K562 (cell line): ENCODE measurements around the gene PEAR1. TPM values are rescaled to one million over a fixed set of nuclear protein-coding genes. Genes with fewer than 3 reads are reported as not detected.

Source experiments
- ATAC-seq: fragments of 200-7000 bp; cut with Tn5 transposase; 3 replicates; pipeline ENCODE4 v1.9.1; 2020; ENCODE audit warnings: moderate library complexity
- BruUV-seq: library from RNA; stranded (reverse); fragments of 400-500 nt; replicated peaks from 2 replicates; lab custom pipeline; 2021; lab: Mats Ljungman, UMichigan
- CTCF ChIA-PET: fragments of 300-600 bp; formaldehyde crosslinking; extraction: SDS; loops from one replicate; lab custom pipeline; 2021; ENCODE audit warnings: low intra/inter-chr PET ratio; lab: Yijun Ruan, JAX
- POLR2A ChIA-PET: fragments of 300-600, 350-650 bp; sonication (Branson Sonifier 250); formaldehyde crosslinking; extraction: SDS; loops from one replicate; lab custom pipeline; 2021; ENCODE audit warnings: antibody characterized with exemption, inconsistent platforms; lab: Yijun Ruan, JAX
- DNase-seq, 4 experiments: peaks; one replicate each; pipeline versions ENCODE4 v3.0.0 to v3.0.0-alpha.2; 2011 to 2018; ENCODE audit warnings: low spot score in 3 of 4, mixed read lengths in 3 of 4; ENCODE audit errors: extremely low read depth in 1 of 4
- FAIRE-seq: peaks from 2 replicates; lab custom pipeline; 2011; peaks lifted over from hg19 to GRCh38; lab: Jason Lieb, UNC
- H2AFZ ChIP-seq: 2 replicates; pipeline ENCODE4 v1.6.0; 2011; ENCODE audit warnings: low read depth, low read length, control low read depth, inconsistent platforms
- H3K27ac ChIP-seq: fragments of 200-600 bp; 3 replicates; pipeline ENCODE4 v1.8.0; 2011; ENCODE audit warnings: low read depth, mild to moderate bottlenecking, control low read depth, inconsistent platforms, low read length, moderate library complexity, mixed read lengths; ENCODE audit errors: extremely low read depth
- H3K27me3 ChIP-seq, 2 experiments: fragments of 300-600 bp in 1 of 2; 2 replicates in 1 of 2; 3 replicates in 1 of 2; pipeline versions ENCODE4 v1.6.0 to v1.8.0; 2011; ENCODE audit warnings: inconsistent platforms in 2 of 2, low read length in 2 of 2, mild to moderate bottlenecking in 1 of 2, mixed read lengths in 1 of 2, moderate library complexity in 1 of 2; ENCODE audit not compliant: control insufficient read depth in 2 of 2, insufficient read depth in 2 of 2
- H3K36me3 ChIP-seq: fragments of 300-600 bp; 3 replicates; pipeline ENCODE4 v1.8.0; 2011; ENCODE audit warnings: mild to moderate bottlenecking, low read length, inconsistent platforms; ENCODE audit not compliant: control insufficient read depth, insufficient read depth
- H3K4me1 ChIP-seq, 2 experiments: fragments of 200-600 bp in 1 of 2; replicated peaks in 1 of 2; 2 replicates in 1 of 2; 3 replicates in 1 of 2; pipeline versions ENCODE4 v1.5.1 to v1.8.0; 2011; ENCODE audit warnings: inconsistent platforms in 2 of 2, low read length in 2 of 2, mild to moderate bottlenecking in 1 of 2, mixed read lengths in 1 of 2, moderate library complexity in 1 of 2; ENCODE audit not compliant: control insufficient read depth in 2 of 2, insufficient read depth in 2 of 2
- H3K4me2 ChIP-seq: 2 replicates; pipeline ENCODE4 v1.6.1; 2011; ENCODE audit warnings: low read length, control low read depth, inconsistent platforms, mixed read lengths; ENCODE audit not compliant: insufficient read depth
- H3K4me3 ChIP-seq: fragments of 200-600 bp; sonication (generic), shearing (Covaris generic); 2 replicates; pipeline ENCODE4 v1.5.1; 2016; ENCODE audit warnings: control low read depth, inconsistent platforms
- H3K79me2 ChIP-seq: fragments of 200-600 bp; 3 replicates; pipeline ENCODE4 v1.8.0; 2011; ENCODE audit warnings: low read length, inconsistent platforms; ENCODE audit not compliant: control insufficient read depth, insufficient read depth
- H3K9ac ChIP-seq, 2 experiments: 2 replicates each; pipeline versions ENCODE4 v1.6.0 to v1.6.1; 2011; ENCODE audit warnings: low read depth in 2 of 2, low read length in 2 of 2, control low read depth in 1 of 2, inconsistent platforms in 1 of 2, mild to moderate bottlenecking in 1 of 2, mixed read lengths in 1 of 2; ENCODE audit not compliant: insufficient read depth in 1 of 2
- H3K9me1 ChIP-seq: one replicate; pipeline ENCODE4 v1.6.0; 2011; ENCODE audit warnings: inconsistent platforms, mild to moderate bottlenecking, low read length, moderate library complexity; ENCODE audit not compliant: control insufficient read depth, insufficient read depth
- H3K9me3 ChIP-seq: replicated peaks from 2 replicates; pipeline ENCODE4 v1.5.1; 2011; ENCODE audit warnings: low read depth, low read length, inconsistent platforms; ENCODE audit not compliant: control insufficient read depth, insufficient read depth
- H4K20me1 ChIP-seq: replicated peaks from 2 replicates; pipeline ENCODE4 v1.6.1; 2011; ENCODE audit warnings: low read length, inconsistent platforms, mixed read lengths; ENCODE audit not compliant: control insufficient read depth, insufficient read depth
- ATF3 ChIP-seq, 2 experiments: fragments of 450-650 bp in 1 of 2; sonication (generic) in 1 of 2; formaldehyde crosslinking in 1 of 2; IDR thresholded peaks in 1 of 2; conservative IDR thresholded peaks in 1 of 2; 2 replicates each; pipeline versions ENCODE4 v1.6.1 to v1.8.1; 2016 to 2023; ENCODE audit warnings: mild to moderate bottlenecking in 2 of 2, moderate library complexity in 2 of 2, inconsistent platforms in 1 of 2, missing genetic modification reagents in 1 of 2
- CEBPG ChIP-seq, 3 experiments: fragments of 200-800 bp in 1 of 3; sonication (Bioruptor generic) in 1 of 3; sonication (generic) in 1 of 3; formaldehyde crosslinking in 1 of 3; IDR thresholded peaks in 2 of 3; conservative IDR thresholded peaks in 1 of 3; 2 replicates each; pipeline versions ENCODE4 v1.6.1 to v1.8.0; 2016 to 2022; ENCODE audit warnings: missing compliant biosample characterization in 2 of 3, missing genetic modification characterization in 2 of 3, mild to moderate bottlenecking in 1 of 3, missing genetic modification reagents in 1 of 3
- NFIX ChIP-seq: fragments of 250-450 bp; sonication (Bioruptor Pico); IDR thresholded peaks from 2 replicates; pipeline ENCODE4 v1.4.0; 2020; ENCODE audit warnings: low read depth, mild to moderate bottlenecking, moderate library complexity
- WGBS: fragments of 100-300 bp; shearing (Covaris generic); methylation state at CpG from one replicate; pipeline ENCODE4 v1.1.6; 2016; ENCODE audit warnings: low coverage, mixed read lengths; ENCODE audit not compliant: insufficient coverage; ENCODE audit errors: missing lambda C conversion rate; 5-methylcytosine and 5-hydroxymethylcytosine counted together
- in situ Hi-C: fragments of 300-500 bp; cut with MboI; formaldehyde crosslinking; loops from 4 replicates; pipeline ENCODE4 v1.15.0; 2018; ENCODE audit warnings: inconsistent platforms, mixed read lengths
- intact Hi-C: fragments of 100-400 bp; cut with micrococcal nuclease; formaldehyde crosslinking; loops from 2 replicates; pipeline ENCODE4 v1.14.2; 2022
- polyA plus RNA-seq, 8 experiments: library from polyadenylated mRNA; depleted of rRNA in 4 of 8; stranded (reverse) in 5 of 8; unstranded in 3 of 8; fragments of >200 nt; fragmentation: Nextera tagmentation in 2 of 8; fragmentation: Illumina TruSeq in 1 of 8; extraction: Ambion mirVana in 2 of 8; extraction: Trizol in 1 of 8; gene quantifications; 2 replicates each; pipeline versions ENCODE4 v1.2.1 to v1.2.3, GENCODE V29; 2011 to 2014; ENCODE audit warnings: inconsistent platforms in 1 of 8, missing spikeins in 1 of 8
- total RNA-seq, 7 experiments: library from RNA; depleted of rRNA in 6 of 7; stranded (reverse); fragments of >200 nt in 6 of 7; fragmentation: Illumina TruSeq in 2 of 7; extraction: Trizol in 2 of 7; gene quantifications; 2 replicates each; pipeline versions ENCODE4 v1.2.1 to v1.2.3, GENCODE V29; 2011 to 2021; ENCODE audit warnings: low replicate concordance in 1 of 7

Gene PEAR1
- total and polyA plus RNA-seq, 9 of the 15 experiments (the other 6 are each of a cell fraction or from before 2014, with no cell fraction given): 0.87 to 13.9 (median 6.1) TPM

- TF ChIP-seq NFIX (CRISPR knock-in tag) (no peak), ATF3 (IDR thresholded peaks at IDR 0.05) (0 out of 2 replicates have a peak, but pooled peaks have one; percentile 9), ATF3 (CRISPR knock-in tag; conservative IDR thresholded peaks at IDR 0.05) (no peak), CEBPG (CRISPR knock-in tag; IDR thresholded peaks at IDR 0.05) (peak; percentile 51), CEBPG (tag; conservative IDR thresholded peaks at IDR 0.05 in 1 of 2, IDR thresholded peaks at IDR 0.05 in 1 of 2) (0 out of 4 replicates have a peak, but pooled peaks of 1 of the 2 experiments have one; percentile 18)
- Histone ChIP-seq H3K4me3 (no peak overlapping the region), H3K9me3 (no peaks in the 10 kb centered on the region), H3K27me3 (no peaks in the 10 kb centered on the region), H3K36me3 (no peaks in the 10 kb centered on the region), H2AFZ (no peak overlapping the region), H3K9me1 (no peaks in the 10 kb centered on the region), H3K27ac (no peak overlapping the region), H3K79me2 (peaks cover 13% of the 10 kb centered on the region; the same call in 2 of the 3 replicates), H3K9ac (peak overlapping the region in 1 of 2 experiments; percentile 78; a peak in 1 of 4 replicates), H3K4me1 (peaks cover 53 to 65% of the 10 kb centered on the region in 2 experiments), H3K4me2 (no peak overlapping the region), H4K20me1 (no peaks in the 10 kb centered on the region)
- in situ Hi-C loops (no loop called here), intact Hi-C loops (loop anchor here (2.0 kb wide), 1 partner anchor 41 kb away; the partner anchor contains the start of gene SH2D2A)
- ChIA-PET CTCF (no interaction called here), POLR2A (interaction anchor here (0.5 to 1.1 kb wide), 6 partner anchors 11 to 246 kb away, joined by 3 to 4 read pairs (median 3); no protein-coding TSS in a partner anchor)
- no peak for DNase-seq
- no peak for ATAC-seq
- no peak for FAIRE-seq
- 61% methylated on average over 3 of the region's 3 CpGs for WGBS
- BruUV-seq: no TSS peak
Measured at GRCh38 chr1:156857532-156857931, 36.0 kb upstream of the PEAR1 start.
